Measurements from ENCODE around the gene KDM4B. TPM values are rescaled to one million over a fixed set of nuclear protein-coding genes. Genes with fewer than 3 reads are reported as not detected.

The KDM4B gene
- total and polyA plus RNA-seq, 10 of the 15 experiments (the other 5 are each of a cell fraction or from before 2014, with no cell fraction given), result 0.47 to 49.6 (median 16.2) TPM

DNA sequence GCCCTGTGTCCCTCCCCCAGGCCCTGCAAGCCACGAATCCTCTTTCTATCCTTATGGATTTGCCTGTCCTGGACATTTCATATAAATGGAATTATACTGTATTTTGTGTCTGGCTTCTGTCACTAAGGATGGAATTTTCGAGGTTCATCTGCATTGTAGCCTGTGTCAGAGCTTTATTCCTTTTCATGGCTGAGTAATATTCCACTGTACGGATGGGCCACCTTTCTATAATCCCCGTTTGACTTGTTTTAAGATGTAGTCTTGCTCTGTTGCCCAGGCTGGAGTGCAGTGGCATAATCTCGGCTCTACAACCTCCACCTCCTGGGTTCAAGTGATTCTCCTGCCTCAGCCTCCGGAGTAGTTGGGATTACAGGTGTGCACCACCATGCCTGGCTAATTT, 3.9 kb upstream of the KDM4B start:
- no TSS peak for BruUV-seq (replicated peaks)
- Histone ChIP-seq H3K4me1 (ENCODE audit: control insufficient read depth, insufficient read depth, low read length) (peaks cover 5% of the 10 kb centered on the region), H3K36me3 (ENCODE audit: control insufficient read depth in 2 of 2, insufficient read depth in 2 of 2, low read length in 1 of 2) (peaks cover 3 to 7% of the 10 kb centered on the region in 2 experiments; a peak in 3 of 4 replicates), H3K4me3 (no peak overlapping the region), H2AFZ (ENCODE audit: control insufficient read depth, low read depth, low read length) (no peak overlapping the region), H3K79me2 (ENCODE audit: control insufficient read depth, insufficient read depth, low read length) (peaks cover 9% of the 10 kb centered on the region), H4K20me1 (ENCODE audit: control insufficient read depth, insufficient read depth) (no peaks in the 10 kb centered on the region), H3K27me3 (replicated peaks in 1 of 2; ENCODE audit: control insufficient read depth in 2 of 2, insufficient read depth in 2 of 2, low read length in 1 of 2) (no peaks in the 10 kb centered on the region), H3K9ac (ENCODE audit: control insufficient read depth, insufficient read depth, low read length) (no peak overlapping the region), H3K4me2 (ENCODE audit: control insufficient read depth, insufficient read depth) (no peak overlapping the region), H3K9me3 (replicated peaks; ENCODE audit: control insufficient read depth, insufficient read depth, low read length) (no peaks in the 10 kb centered on the region), H3K27ac (ENCODE audit: control insufficient read depth, insufficient read depth) (no peak overlapping the region)
- SMC1A ChIA-PET (ENCODE audit: uncharacterized antibody, unreplicated experiment), result no interaction called here
- CTCF ChIA-PET, result no interaction called here
- in situ Hi-C loops (cut with MboI) (no loop called here), intact Hi-C loops (cut with micrococcal nuclease; ENCODE audit: unreplicated experiment) (loop anchor here (10.0 kb wide), 1 partner anchor 100 kb away; the partner anchor contains the start of gene PLIN3)
- no peak for ATAC-seq
- POLR2A ChIA-PET, result no interaction called here
- TF ChIP-seq ZNF274 (IDR thresholded peaks at IDR 0.05; ENCODE audit: insufficient read depth, insufficient read length) (no peak), NR2F1 (conservative IDR thresholded peaks at IDR 0.05) (no peak), ZNF384 (IDR thresholded peaks at IDR 0.05; ENCODE audit: borderline replicate concordance, low read depth, low read length) (no peak), RELA (IDR thresholded peaks at IDR 0.05; ENCODE audit: borderline replicate concordance, partially characterized antibody) (no peak), NFXL1 (IDR thresholded peaks at IDR 0.05; ENCODE audit: borderline replicate concordance) (no peak), KDM1A (IDR thresholded peaks at IDR 0.05; ENCODE audit: borderline replicate concordance) (no peak), BRCA1 (IDR thresholded peaks at IDR 0.05; ENCODE audit: low read depth, low read length) (no peak), ZNF622 (IDR thresholded peaks at IDR 0.05) (no peak), SUZ12 (IDR thresholded peaks at IDR 0.05; ENCODE audit: unreplicated experiment) (no peak), POLR2A (IDR thresholded peaks at IDR 0.05; ENCODE audit: low read depth, low read length) (no peak), PAX8 (IDR thresholded peaks at IDR 0.05) (no peak), JUNB (IDR thresholded peaks at IDR 0.05) (no peak), BMI1 (IDR thresholded peaks at IDR 0.05; ENCODE audit: borderline replicate concordance) (no peak), NFYA (IDR thresholded peaks at IDR 0.05; ENCODE audit: borderline replicate concordance, low read depth, low read length) (no peak), MYC (IDR thresholded peaks at IDR 0.05; ENCODE audit: insufficient read depth, insufficient read length, insufficient replicate concordance, low read length, severe bottlenecking) (no peak), FOXK2 (IDR thresholded peaks at IDR 0.05) (no peak)
- TF ChIP-seq, protein P1, sequence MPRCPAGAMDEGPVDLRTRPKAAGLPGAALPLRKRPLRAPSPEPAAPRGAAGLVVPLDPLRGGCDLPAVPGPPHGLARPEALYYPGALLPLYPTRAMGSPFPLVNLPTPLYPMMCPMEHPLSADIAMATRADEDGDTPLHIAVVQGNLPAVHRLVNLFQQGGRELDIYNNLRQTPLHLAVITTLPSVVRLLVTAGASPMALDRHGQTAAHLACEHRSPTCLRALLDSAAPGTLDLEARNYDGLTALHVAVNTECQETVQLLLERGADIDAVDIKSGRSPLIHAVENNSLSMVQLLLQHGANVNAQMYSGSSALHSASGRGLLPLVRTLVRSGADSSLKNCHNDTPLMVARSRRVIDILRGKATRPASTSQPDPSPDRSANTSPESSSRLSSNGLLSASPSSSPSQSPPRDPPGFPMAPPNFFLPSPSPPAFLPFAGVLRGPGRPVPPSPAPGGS (IDR thresholded peaks at IDR 0.05; ENCODE audit: borderline replicate concordance, insufficient read depth, low read depth, low read length, poor library complexity, severe bottlenecking), result no peak
- TF ChIP-seq, protein P2, sequence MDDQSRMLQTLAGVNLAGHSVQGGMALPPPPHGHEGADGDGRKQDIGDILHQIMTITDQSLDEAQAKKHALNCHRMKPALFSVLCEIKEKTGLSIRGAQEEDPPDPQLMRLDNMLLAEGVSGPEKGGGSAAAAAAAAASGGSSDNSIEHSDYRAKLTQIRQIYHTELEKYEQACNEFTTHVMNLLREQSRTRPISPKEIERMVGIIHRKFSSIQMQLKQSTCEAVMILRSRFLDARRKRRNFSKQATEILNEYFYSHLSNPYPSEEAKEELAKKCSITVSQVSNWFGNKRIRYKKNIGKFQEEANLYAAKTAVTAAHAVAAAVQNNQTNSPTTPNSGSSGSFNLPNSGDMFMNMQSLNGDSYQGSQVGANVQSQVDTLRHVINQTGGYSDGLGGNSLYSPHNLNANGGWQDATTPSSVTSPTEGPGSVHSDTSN (IDR thresholded peaks at IDR 0.05; ENCODE audit: insufficient replicate concordance, low read depth, low read length), result no peak
- TF ChIP-seq, protein P3, sequence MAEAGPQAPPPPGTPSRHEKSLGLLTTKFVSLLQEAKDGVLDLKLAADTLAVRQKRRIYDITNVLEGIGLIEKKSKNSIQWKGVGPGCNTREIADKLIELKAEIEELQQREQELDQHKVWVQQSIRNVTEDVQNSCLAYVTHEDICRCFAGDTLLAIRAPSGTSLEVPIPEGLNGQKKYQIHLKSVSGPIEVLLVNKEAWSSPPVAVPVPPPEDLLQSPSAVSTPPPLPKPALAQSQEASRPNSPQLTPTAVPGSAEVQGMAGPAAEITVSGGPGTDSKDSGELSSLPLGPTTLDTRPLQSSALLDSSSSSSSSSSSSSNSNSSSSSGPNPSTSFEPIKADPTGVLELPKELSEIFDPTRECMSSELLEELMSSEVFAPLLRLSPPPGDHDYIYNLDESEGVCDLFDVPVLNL (IDR thresholded peaks at IDR 0.05; ENCODE audit: low read depth, low read length), result no peak
- WGBS (ENCODE audit: insufficient coverage, insufficient replicate concordance, low lambda C conversion rate, missing lambda C conversion rate), result 89% methylated on average over 6 of the region's 6 CpGs
- FAIRE-seq, result no peak
- DNase-seq (ENCODE audit: low read depth, low spot score), result no peak
- RAD21 ChIA-PET (ENCODE audit: unreplicated experiment), result no interaction called here

Measured in GM12878 (cell line).